GM19351 (cell line): ENCODE data around the gene PLA2G4E.
A peak's percentile ranks its signal among the peaks of the same experiment; 100 is the strongest.

Experiments used
- ATAC-seq: cut with Tn5 transposase; IDR thresholded peaks from one replicate; pipeline ENCODE4 v1.9.1; 2021; ENCODE audit warnings: mild to moderate bottlenecking, moderate library complexity; ENCODE audit not compliant: unreplicated experiment

Gene PLA2G4E

GRCh38 chr15:41958002-41958420, 62.8 kb downstream of the PLA2G4E start:
- no peak for ATAC-seq

- ATAC-seq = peak; percentile 77
These were observed 63.6 kb downstream of the PLA2G4E start for GRCh38 chr15:41957021-41957897.

GRCh38 chr15:41955807-41956525, 64.9 kb downstream of the PLA2G4E start:
- no peak for ATAC-seq

GRCh38 chr15:41955100-41955499, 65.7 kb downstream of the PLA2G4E start:
- ATAC-seq = no peak

- ATAC-seq = no peak
These were observed 66.8 kb downstream of the PLA2G4E start for GRCh38 chr15:41954036-41954435.

- ATAC-seq = no peak
These were observed 68.8 kb downstream of the PLA2G4E start for GRCh38 chr15:41952013-41952563.

GRCh38 chr15:41951571-41951970, 69.3 kb downstream of the PLA2G4E start:
- ATAC-seq = no peak

- no peak for ATAC-seq
These were observed 70.4 kb downstream of the PLA2G4E start for GRCh38 chr15:41950489-41950888.

GRCh38 chr15:41950127-41950483, 70.7 kb downstream of the PLA2G4E start:
- ATAC-seq = no peak

- no peak for ATAC-seq
These were observed 71.3 kb downstream of the PLA2G4E start for GRCh38 chr15:41949401-41950126.

- ATAC-seq = no peak
These were observed 72.4 kb downstream of the PLA2G4E start for GRCh38 chr15:41948490-41948889.

- ATAC-seq = no peak
These were observed 73.9 kb downstream of the PLA2G4E start for GRCh38 chr15:41946970-41947369.

GRCh38 chr15:41945731-41946130, 75.1 kb downstream of the PLA2G4E start:
- no peak for ATAC-seq

- no peak for ATAC-seq
These were observed 75.6 kb downstream of the PLA2G4E start for GRCh38 chr15:41945221-41945620.

GRCh38 chr15:41944313-41944940, 76.4 kb downstream of the PLA2G4E start:
- ATAC-seq = no peak

- ATAC-seq = no peak
These were observed 77.1 kb downstream of the PLA2G4E start for GRCh38 chr15:41943543-41944312.

GRCh38 chr15:41942886-41943285, 78.0 kb downstream of the PLA2G4E start:
- no peak for ATAC-seq

GRCh38 chr15:41941644-41942415, 79.0 kb downstream of the PLA2G4E start:
- no peak for ATAC-seq

GRCh38 chr15:41940441-41940857, 80.4 kb downstream of the PLA2G4E start:
- ATAC-seq = no peak
